Nephron progenitor cell (in vitro differentiated cells): Measurements from ENCODE around the gene RAB40A.
"Not testable (repeated sequence)": the region's sequence is repeated elsewhere in the genome, so short reads cannot be mapped to it uniquely, and the experiment has no call there.

ENCODE experiments used
- DNase-seq: peaks from one replicate; pipeline ENCODE4 v3.0.0; 2021
- H3K27ac Mint-ChIP-seq: 2 replicates; pipeline ENCODE4 v1.8.0; 2021; ENCODE audit warnings: mild to moderate bottlenecking, moderate library complexity, mixed read lengths
- H3K27me3 Mint-ChIP-seq: 2 replicates; pipeline ENCODE4 v1.8.0; 2021; ENCODE audit warnings: mild to moderate bottlenecking, low read depth, mixed read lengths; ENCODE audit not compliant: poor library complexity
- H3K36me3 Mint-ChIP-seq: 2 replicates; pipeline ENCODE4 v1.8.0; 2021; ENCODE audit warnings: low read depth, mixed read lengths
- H3K4me1 Mint-ChIP-seq: 2 replicates; pipeline ENCODE4 v1.8.0; 2021; ENCODE audit warnings: mixed read lengths
- H3K4me3 Mint-ChIP-seq: 2 replicates; pipeline ENCODE4 v1.8.0; 2021; ENCODE audit warnings: mild to moderate bottlenecking, moderate library complexity, mixed read lengths
- H3K9me3 Mint-ChIP-seq: 2 replicates; pipeline ENCODE4 v1.8.0; 2021; ENCODE audit warnings: mild to moderate bottlenecking, moderate library complexity, mixed read lengths
- TF ChIP-seq, protein P1 (sequence below): fragments of 200-600 bp; sonication (generic); IDR thresholded peaks from 2 replicates; pipeline ENCODE4 v1.5.0; 2021; ENCODE audit warnings: antibody characterized with exemption

The RAB40A gene

DNA sequence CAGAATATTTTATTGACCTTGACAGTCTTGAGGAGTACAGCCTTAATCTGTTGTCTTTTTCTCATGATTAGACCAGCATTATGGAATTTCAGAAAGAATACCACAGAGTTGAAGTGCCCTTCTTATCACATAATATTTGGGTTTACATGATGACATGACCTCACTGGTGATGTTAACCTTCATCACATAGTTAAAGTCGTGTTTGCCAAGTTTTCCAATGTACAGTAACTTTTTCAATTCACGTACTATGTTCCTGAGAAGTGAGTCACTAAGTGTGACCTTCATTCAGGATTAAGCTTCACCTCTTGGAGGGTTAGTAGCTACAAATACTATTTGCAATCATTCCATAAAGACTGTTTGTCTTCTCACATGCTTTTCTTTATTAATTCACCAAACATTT, 52.1 kb downstream of the RAB40A start:
- H3K9me3 Mint-ChIP-seq = no peaks in the 10 kb centered on the region
- H3K4me1 Mint-ChIP-seq = peaks cover 20% of the 10 kb centered on the region
- H3K4me3 Mint-ChIP-seq = no peak overlapping the region
- DNase-seq = no peak
- TF ChIP-seq, protein P1, sequence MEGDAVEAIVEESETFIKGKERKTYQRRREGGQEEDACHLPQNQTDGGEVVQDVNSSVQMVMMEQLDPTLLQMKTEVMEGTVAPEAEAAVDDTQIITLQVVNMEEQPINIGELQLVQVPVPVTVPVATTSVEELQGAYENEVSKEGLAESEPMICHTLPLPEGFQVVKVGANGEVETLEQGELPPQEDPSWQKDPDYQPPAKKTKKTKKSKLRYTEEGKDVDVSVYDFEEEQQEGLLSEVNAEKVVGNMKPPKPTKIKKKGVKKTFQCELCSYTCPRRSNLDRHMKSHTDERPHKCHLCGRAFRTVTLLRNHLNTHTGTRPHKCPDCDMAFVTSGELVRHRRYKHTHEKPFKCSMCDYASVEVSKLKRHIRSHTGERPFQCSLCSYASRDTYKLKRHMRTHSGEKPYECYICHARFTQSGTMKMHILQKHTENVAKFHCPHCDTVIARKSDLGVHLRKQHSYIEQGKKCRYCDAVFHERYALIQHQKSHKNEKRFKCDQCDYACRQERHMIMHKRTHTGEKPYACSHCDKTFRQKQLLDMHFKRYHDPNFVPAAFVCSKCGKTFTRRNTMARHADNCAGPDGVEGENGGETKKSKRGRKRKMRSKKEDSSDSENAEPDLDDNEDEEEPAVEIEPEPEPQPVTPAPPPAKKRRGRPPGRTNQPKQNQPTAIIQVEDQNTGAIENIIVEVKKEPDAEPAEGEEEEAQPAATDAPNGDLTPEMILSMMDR = no peak
- H3K27me3 Mint-ChIP-seq = peaks cover 3% of the 10 kb centered on the region
- H3K27ac Mint-ChIP-seq = no peak overlapping the region
- no peaks in the 10 kb centered on the region for H3K36me3 Mint-ChIP-seq

DNA sequence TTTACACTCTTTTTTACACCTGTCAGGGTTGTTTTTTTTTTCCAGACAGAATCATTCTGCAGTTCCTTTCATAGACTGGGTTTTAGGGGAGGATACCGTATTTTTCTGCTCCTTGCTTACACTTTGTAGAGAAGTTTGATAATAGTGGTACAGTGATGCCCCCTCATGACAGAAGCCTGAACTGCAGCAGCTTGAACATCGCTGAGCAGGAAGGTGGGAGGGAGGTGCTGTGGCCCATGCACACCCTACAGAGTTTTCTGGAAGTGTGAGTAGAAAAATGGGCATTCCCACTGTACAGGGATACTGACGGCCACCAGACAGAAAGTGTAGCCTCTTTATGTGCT, 54.5 kb downstream of the RAB40A start:
- Mint-ChIP-seq H3K27ac (peak overlapping the region; percentile 26), H3K4me3 (no peak overlapping the region), H3K36me3 (peaks cover 17% of the 10 kb centered on the region), H3K9me3 (peaks cover 16% of the 10 kb centered on the region), H3K4me1 (peaks cover 22% of the 10 kb centered on the region), H3K27me3 (peaks cover 5% of the 10 kb centered on the region)
- DNase-seq = peak; percentile 77
- TF ChIP-seq, protein P1 = peak; percentile 63

DNA sequence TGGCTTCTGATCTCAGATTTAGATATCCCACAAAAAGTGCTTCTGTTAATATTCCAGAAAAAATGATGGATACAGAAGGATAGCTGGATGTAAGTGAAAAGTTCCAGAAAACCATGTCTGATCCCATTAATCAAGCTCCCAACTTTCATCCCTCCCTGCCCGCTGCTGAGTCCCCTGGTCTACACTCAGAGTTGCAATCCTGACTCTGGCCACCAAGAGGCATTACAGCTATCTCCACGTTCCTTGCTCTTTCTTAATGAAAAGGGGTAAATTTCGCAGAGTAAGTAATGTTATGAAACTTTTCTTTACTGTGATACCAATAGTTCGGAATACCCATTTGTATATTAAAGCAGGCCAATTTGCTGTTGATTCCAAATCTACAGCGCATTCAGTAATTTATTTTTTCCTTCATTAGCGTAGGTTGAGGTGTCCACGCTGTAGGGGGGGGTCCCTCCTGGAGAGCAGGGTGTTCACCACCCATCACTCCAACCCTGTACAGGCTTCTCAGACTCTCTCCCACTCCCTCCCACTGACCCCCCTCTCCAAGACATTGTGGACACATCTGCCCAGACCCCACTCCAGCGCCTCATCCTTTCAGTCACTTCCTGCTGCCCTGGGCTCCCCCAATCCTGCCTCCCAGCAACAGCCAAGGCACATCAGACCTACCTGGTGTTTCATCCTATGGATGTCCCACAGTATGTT, 55.1 kb downstream of the RAB40A start:
- peaks cover 5% of the 10 kb centered on the region for H3K27me3 Mint-ChIP-seq
- H3K4me1 Mint-ChIP-seq = peaks cover 22% of the 10 kb centered on the region
- peaks cover 22% of the 10 kb centered on the region for H3K36me3 Mint-ChIP-seq
- H3K4me3 Mint-ChIP-seq = no peak overlapping the region
- DNase-seq = peak; percentile 38
- TF ChIP-seq, protein P1 = peak; percentile 11
- peaks cover 22% of the 10 kb centered on the region for H3K9me3 Mint-ChIP-seq
- peak overlapping the region; percentile 26 for H3K27ac Mint-ChIP-seq

DNA sequence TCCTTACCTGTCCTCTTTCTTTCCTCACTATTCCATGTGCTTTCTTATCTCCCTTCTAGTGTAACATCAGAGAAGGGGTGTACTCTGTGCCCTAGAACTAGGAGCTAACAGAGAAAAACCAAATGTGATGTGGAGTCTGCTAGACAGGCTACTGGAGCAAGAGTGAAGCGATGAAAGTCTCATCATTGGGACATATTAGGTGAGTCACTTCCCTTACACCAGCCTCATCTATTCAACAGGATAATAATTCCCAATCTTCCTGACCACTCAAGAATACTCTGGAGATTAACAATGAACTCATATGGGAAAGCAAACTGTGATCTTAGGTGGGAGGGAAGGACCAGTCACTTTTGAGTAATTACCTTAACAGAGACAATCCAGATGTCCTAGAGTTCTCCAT, 58.1 kb downstream of the RAB40A start:
- Mint-ChIP-seq H3K4me3 (no peak overlapping the region), H3K27me3 (peaks cover 5% of the 10 kb centered on the region), H3K4me1 (peaks cover 22% of the 10 kb centered on the region), H3K36me3 (peaks cover 40% of the 10 kb centered on the region), H3K27ac (no peak overlapping the region), H3K9me3 (peaks cover 50% of the 10 kb centered on the region)
- TF ChIP-seq, protein P1 = no peak
- DNase-seq = no peak

DNA sequence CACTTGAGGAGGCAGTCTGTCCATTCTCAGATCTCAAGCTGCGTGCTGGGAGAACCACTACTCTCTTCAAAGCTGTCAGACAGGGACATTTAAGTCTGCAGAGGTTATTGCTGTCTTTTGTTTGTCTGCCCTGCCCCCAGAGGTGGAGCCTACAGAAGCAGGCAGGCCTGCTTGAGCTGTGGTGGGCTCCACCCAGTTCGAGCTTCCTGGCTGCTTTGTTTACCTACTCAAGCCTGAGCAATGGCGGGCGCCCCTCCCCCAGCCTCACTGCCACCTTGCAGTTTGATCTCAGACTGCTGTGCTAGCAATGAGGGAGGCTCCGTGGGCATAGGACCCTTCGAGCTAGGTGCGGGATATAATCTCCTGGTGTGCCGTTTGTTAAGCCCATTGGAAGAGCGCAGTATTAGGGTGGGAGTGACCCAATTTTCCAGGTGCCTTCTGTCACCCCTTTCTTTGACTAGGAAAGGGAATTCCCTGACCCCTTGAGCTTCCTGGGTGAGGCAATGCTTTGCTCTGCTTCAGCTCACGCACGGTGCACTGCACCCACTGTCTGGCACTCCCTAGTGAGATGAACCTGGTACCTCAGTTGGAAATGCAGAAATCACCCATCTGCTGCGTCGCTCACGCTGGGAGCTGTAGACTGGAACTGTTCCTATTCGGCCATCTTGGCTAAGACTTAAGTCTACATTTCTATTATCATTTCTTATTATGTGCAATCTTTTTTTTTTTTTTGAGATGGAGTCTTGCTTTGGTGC, 59.1 kb downstream of the RAB40A start:
- not testable (repeated sequence) for H3K27ac Mint-ChIP-seq, DNase-seq, H3K4me3 Mint-ChIP-seq, H3K27me3 Mint-ChIP-seq
- Mint-ChIP-seq H3K4me1 (peaks cover 22% of the 10 kb centered on the region), H3K36me3 (peaks cover 40% of the 10 kb centered on the region), H3K9me3 (peaks cover 54% of the 10 kb centered on the region)

DNA sequence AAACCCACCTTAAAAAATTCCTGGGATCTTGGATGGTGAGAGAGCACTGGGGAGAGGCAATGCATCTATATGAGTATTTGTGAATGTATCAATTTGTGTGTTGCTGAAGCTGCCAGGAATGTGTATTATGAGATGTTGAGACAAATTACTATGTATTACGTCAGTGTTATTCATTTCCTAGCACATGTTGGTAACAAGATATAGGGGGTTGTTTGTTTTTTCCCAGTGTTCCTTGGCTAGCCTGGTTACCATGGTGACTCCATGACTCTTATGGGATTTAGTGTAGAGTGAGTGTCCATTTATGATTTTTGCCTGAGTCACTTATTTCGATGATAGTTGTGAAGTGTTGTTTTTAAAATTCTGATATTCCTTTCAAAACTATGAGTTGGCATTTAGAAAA, 65.6 kb downstream of the RAB40A start:
- H3K4me3 Mint-ChIP-seq = no peak overlapping the region
- TF ChIP-seq, protein P1 = no peak
- H3K27ac Mint-ChIP-seq = no peak overlapping the region
- peaks cover 62% of the 10 kb centered on the region for H3K36me3 Mint-ChIP-seq
- peaks cover 65% of the 10 kb centered on the region for H3K9me3 Mint-ChIP-seq
- DNase-seq = no peak
- no peaks in the 10 kb centered on the region for H3K4me1 Mint-ChIP-seq
- H3K27me3 Mint-ChIP-seq = no peaks in the 10 kb centered on the region
